Suppressor macrophage treated with lipopolysaccharide for 4 hours (primary cell): ENCODE measurements around the gene LEF1.
A peak's percentile ranks its signal among the peaks of the same experiment; 100 is the strongest.
"Not testable (repeated sequence)": the region's sequence is repeated elsewhere in the genome, so short reads cannot be mapped to it uniquely, and the experiment has no call there.

Experiments
- DNase-seq: peaks from one replicate; pipeline ENCODE4 v3.0.0-alpha.2; 2020

LEF1 gene

DNA sequence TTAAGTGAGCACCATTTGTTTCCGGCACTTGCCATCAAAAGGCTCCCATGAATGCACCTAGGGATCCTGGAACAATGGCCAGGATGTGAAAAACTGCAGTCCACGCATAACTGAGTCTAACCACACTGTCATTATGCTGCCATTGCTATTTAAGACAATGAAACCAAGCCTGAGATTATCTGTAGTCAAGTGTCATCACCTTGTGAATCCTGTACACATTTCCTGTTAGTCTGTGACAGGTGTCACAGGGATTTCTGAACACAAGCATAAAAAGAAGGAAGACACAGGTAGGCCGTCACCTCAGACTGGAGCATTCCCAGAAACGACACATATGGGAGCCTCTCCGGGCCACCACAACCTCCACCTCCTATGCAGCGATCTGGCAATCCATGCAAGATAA is 112.3 kb downstream of the LEF1 start:
- DNase-seq = no peak

DNA sequence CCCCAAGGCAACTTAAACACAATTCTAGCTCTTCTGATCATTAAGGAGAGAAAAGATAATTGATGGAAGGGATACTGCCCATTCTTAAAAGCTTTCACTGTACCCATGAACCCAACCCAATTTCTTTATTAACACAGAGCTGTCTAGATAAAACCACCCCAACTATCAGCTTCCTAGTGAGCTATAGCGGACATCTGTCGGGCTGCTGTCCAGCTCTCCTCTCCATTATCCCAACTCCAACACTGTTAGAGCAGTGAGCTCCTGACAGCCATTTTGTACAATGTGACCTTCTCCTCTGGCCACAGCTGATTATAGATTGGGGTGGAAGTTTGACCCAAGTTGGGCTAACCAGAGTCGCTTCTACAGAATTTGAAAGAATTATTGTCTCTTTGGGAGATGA is 112.9 kb downstream of the LEF1 start:
- DNase-seq = no peak

DNA sequence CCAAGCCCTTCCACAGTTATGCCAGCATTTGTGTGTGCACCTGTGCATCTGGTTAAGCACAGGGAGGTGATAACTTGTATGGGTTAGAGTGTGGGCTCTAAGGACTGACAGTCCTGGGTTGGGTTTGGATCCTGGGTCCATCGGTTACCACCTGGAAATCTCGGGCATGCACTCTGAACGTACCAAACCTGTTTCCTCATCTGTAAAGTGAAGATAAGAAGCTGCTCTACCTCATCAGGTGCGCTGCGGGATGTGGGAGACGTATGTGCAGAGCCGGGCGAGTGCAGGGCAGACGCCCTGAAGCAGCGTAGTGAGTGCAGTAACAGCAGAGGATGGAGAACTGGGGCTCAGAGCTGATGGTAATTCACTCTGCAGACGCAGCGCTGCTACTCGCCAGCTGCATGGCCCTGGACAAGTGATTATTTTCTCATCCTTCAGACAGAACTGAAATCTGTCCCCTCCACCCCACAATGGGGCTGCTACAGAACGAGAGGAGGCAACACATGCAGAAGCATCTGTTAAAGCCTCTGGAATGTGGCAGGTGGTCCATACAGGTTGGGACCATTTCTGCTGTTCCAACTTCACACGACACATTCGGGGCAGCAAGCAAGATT is 114.6 kb downstream of the LEF1 start:
- no peak for DNase-seq

DNA sequence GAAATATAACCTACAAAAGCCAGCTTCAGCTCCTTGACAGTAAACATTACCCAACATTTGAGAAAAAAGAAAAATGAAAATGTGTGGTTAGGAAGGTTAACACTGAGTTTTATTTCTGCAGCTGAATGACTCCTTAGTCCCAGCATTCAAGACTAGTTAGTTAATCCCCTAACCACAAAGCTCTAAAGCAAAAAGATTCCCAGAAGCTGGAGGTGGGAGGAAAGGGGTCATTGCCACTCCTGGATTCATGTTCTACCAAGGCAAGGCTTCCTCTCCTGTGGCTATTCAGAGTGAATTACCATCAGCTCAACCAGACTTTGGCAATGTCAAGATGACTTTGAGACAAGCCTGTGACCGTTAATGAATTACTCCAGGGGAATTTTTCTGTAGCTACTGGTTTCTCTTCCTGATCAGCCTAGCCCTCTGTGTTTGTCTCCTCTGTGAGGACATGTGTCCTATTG is 115.5 kb downstream of the LEF1 start:
- no peak for DNase-seq

DNA sequence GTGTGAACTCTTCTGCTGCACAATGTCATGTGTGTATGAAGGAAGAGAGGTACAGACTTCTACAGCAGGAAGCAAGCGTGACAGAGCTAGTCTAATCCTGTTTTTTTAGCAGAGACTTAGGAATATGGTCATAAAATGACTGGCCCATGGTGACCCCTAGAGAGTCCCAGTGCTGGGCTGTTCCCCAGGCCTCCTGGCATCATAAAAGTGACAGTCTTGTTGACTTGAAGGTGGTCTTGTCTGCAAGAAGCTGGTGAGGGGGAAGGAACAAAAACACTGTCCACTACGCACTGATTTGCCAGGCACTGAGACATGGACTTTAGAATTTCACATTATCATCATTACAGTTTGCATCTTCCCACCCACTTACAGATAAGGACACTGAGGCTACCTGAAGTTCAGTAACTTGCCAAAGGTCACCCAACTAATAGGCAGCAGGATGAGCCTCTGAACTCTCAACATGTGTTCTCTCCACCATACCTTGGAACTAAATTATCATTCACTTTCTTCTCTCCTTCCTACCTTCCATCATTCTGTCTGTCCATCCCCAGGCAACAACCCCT is 116.1 kb downstream of the LEF1 start:
- DNase-seq = no peak

DNA sequence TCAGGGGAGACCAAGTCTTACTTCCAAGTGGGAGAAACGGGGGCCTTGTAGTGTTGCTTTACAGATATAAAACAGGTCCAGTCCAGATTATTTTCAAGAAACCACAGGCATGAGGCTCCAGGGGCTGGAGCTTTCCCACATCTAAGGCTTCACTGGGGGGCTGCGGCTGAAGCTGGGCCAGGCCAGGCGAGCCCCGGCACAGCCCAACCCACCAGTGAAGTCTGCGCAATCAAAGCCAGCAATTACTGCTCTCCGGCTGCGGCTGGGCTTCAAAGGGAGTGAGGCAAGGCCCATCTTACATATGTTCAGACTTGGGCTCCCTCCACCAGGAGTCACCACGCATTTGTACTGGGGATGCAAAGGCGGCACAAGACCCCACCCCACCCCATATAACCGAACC is 117.4 kb downstream of the LEF1 start:
- no peak for DNase-seq

DNA sequence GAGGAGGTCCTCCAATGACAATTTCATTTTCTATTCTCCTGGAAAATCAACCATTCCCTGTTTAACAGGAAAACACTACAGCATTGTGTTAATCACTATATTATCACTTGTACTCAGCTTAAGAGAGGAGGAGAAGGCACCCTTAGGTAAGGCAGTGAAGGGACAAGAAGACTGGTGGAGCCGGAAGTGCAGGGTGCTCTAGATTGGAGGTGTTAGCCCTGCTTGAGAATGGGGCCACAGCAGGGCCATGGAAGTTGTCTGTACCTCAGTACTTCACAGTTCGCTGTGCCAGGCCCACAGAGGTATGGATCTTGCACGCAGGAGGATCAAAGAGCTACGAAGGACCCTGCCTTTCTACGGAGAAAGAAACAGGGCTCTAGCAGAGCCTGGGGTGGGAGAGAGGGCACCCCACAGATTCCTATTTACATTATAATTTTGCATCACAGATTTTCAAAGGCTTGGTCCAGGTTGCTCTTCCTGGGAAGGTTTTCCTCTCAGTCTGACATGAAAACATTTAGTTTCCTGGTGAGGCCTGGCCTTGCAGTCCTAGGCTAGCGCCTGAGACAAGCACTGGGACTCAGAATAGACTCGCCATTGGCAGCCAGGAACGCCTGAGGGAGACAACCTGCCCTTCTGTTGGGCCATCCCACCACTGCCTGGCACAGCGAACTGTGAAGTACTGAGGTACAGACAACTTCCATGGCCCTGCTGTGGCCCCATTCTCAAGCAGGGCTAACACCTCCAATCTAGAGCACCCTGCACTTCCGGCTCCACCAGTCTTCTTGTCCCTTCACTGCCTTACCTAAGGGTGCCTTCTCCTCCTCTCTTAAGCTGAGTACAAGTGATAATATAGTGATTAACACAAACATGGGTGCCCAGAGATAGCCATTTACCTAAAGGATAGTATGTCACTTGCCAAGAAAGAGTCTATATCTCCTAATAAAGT is 118.3 kb downstream of the LEF1 start:
- not testable (repeated sequence) for DNase-seq

DNA sequence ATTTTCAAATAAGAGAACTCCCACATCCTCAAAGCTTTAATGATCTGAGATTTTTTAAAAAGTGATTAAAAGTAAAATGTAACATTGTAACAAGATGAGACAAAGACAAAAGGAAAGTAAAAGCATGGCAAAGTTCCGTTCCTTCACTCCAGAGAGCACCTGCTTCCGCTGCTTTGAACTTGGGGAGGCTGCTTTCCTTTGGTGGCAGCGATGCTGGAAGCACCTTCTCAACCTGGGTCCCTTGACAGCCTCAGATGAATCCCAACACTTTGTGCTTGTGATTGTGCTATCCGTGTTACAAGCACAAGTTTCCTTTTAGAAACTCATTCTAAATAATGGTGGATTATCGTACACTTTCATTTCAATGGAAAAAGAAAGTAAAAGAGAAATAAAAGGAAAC is 119.3 kb downstream of the LEF1 start:
- DNase-seq = no peak

DNA sequence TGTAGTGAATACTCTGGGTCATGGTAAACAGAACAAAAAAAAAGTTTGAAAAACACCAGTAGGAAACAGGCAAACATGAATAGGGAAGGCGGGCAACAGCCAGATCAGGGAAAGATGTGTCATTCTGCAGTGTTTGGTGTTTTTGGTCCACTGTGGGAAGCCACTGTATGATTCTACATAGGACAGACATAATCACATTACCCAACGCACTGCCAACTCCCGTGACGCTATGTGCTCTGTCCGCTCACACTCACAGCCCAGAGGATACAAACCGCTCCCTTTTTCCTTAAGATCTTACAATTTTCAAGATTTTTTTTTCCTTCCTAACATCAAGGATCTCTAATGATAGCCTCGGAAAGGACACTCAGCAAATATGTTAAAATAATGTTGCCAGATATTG is 119.7 kb downstream of the LEF1 start:
- no peak for DNase-seq

DNA sequence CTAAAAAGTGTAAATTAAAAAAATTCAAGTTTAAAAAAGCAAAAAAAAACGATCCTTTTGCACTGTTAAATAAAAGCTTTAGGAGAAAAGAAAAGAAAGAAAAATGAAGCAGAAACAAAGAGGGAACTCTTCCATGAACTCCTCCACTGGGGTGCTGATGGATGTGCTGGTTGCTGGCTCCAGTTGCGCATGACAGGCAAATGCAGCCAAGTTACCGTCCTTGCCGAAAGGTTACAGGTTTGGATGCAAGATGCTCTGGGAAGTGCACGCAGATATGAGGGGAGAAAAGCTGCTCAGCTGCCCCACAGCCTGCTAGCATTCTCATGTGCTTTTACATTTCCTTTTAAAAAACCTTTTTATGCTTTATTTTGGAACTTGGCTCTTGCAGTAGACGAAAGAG is 120.6 kb downstream of the LEF1 start:
- DNase-seq = no peak

DNA sequence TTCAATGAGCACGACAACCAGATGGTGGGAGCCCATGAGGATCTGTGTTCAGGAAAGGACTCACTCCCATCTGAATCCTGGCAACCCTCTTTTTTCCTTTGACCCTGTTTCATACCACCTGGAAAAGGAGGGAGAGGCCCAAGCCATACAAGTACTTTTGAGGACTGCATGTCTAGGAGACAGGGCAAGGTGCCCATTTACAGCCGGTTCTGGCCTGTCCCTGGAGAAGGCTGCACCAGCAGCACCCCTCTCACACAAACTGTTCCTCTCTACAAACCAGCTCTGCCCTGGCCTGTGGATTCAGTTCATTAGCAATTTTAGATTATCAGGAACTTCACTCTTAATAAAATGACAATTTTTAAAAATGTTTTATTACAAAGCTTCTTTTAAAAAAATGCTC is 121.5 kb downstream of the LEF1 start:
- DNase-seq = no peak

DNA sequence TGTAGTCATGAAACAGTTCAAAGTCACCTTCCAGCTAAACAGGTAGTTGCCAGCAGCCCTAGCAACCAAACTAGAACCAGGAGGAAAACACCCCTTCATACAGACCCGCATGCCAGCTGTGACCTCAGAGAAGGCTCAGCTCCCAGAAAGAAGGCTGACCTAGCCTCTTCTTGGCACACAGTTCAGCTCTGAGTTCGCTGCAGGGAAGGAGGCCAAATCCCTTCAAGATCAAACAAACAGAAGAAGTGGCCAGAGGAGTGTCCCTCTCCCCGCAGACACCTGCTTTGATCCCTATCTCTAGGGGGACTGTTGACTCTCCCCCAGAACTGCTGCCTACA is 123.1 kb downstream of the LEF1 start:
- DNase-seq = no peak

DNA sequence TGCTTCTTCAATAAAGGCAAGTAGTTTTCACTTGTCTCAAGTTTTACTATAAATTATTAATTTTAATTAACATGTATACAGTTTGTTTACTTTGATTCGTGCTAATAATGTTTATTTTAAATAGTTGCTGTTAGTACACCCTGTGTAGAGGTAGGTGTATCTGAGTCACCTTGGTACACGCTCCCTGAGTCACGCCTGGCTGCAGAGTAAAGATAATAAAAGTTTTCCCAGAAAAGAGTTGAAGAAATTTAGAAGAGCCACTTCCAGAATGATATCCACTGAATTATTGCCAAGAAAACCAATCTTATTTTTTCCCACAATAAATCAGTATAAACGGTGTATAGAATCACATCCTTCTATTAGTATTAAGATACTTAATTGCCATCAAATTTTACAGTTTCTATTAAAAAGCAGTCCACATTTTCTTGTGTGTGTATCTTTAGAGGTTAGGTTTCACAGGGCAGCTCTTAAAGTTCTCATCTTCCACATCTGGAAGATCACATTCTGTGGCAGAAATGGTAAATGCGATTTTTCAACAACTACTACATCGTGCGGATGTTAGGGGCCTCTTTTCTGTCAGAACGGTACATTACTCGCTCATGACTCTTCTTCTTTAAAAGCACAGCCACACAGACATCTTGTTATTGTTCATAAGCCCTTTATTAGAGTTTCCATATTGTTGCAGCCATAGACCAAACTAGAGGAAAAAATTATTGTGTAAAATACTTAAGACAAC is 123.6 kb downstream of the LEF1 start:
- DNase-seq = no peak

DNA sequence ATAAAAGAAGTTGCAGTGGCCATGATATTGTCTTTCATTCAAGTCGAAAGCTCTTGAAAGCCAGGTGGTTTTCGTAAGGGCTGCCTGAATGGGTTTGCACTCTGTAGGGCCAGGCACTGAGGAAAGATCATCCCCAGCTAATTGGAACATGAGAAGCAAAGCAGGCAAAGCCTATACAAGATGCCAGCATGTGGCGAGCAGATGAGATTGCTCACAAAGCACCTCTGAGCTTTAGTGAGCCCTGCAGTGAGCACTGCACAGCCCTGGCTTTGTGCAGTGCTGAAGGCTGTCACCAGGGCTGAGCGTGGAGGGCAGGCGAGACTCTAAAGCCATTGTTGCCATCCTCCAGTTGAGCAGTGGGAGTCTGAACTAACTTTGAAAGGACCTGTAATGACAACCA is 125.2 kb downstream of the LEF1 start:
- no peak for DNase-seq

DNA sequence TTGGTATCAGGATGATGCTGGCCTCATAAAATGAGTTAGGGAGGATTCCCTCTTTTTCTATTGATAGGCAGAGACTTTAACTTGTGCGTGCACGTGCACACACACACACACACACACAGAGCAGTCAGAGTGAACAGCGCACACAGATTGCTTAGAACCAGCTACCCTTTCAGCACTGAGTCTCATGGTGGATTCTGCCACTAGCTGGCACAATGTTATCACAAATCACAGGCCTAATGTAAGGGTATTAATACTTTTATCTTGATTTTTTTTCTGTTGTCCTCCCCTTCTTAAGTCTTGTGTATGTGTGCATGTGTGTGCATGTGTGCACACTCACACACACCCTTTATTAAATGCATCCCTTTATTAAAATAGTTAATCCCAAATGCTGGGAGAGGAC is 125.8 kb downstream of the LEF1 start:
- DNase-seq = no peak

DNA sequence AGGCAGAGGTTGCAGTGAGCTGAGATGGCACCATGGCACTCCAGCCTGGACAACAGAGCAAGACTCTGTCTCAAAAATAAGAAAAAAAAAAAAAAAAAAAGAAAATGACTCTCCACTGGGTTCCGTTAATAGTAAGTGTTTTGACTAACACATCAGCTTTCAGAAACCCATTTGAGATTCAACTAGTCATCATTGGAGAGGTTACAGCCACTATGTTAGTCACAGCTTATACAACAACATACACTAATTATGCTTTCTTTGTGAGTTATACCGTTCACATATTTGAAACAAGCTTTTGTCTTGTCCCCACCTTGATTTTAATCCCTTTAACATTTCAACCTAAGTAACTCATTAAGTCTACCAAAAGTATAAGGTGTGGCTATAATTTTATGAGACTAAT is 130.8 kb downstream of the LEF1 start:
- DNase-seq = no peak

DNA sequence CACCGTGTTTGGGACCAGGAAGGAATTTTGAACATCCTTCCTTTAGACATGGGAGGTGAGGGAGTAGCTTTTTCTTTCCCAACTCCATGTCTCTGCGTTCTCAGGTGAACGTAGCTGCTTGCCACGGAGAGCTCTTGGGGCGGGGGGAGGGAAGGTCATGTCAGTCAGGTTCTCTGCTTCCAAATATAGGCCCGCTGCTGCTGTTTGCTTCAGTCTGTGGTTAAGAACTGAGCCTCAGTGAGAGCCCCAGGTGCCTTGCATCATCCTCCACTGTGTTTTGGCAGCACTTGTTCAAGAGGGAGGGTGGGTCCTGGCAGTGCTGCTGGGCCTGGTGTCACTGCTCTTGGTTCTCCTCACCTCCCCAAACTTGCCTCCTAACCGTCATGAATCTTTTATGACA is 132.5 kb downstream of the LEF1 start:
- no peak for DNase-seq

DNA sequence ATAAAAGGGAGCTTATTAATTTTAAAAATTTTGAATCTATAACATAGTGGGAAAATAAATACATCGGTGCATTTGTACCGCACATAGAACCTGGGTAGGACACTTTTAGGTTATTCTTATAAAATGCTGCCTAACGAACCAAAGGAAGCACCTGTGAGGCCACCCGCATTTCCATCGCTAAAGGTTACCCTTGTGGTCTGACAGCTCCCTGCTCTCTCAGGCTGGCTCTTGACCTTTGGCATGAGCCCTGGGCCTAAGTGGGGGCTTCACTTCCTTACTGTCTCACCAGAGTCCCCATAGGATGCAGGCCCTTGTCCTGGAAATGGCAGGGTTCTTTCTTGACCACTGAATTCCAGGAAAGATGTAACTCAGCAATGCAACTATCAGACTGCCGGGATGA is 133.0 kb downstream of the LEF1 start:
- no peak for DNase-seq

DNA sequence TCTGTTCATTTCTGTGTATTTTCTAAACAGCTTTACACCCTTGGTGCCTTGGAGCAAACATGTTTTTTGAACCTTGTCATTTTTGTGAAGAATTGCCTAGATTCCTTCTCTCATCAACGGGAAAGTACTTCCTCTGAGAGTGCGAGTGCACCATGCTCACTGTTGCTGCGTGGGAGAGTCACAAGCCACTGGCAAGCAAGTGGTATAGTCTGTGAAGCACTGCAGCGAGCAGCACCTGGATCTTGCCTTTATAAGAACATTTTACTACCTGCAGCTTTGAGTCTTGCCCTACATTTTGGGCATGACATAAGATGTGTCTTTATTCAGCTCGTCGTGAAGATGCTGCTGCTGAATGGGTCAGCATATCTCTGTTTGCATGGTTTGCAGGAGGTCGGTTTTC is 134.2 kb downstream of the LEF1 start:
- no peak for DNase-seq

DNA sequence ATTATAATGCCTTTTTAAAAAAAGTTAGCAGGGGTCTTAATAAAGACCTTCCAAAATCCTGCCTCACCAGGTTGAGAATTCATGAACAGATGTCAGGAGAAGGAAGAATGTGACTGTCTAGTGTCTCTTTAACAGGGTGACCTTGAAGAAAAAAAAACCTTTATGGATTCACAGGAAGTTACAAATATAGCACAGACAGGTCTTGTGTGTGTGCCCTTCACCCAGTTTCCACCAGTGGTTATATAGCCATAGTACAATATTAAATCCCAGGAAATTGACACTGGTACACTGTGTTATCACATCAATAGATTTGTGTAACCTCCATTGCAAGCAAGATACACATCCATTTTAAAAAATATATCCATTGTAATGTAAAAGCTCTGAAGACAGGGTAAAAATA is 135.4 kb downstream of the LEF1 start:
- DNase-seq = no peak

DNA sequence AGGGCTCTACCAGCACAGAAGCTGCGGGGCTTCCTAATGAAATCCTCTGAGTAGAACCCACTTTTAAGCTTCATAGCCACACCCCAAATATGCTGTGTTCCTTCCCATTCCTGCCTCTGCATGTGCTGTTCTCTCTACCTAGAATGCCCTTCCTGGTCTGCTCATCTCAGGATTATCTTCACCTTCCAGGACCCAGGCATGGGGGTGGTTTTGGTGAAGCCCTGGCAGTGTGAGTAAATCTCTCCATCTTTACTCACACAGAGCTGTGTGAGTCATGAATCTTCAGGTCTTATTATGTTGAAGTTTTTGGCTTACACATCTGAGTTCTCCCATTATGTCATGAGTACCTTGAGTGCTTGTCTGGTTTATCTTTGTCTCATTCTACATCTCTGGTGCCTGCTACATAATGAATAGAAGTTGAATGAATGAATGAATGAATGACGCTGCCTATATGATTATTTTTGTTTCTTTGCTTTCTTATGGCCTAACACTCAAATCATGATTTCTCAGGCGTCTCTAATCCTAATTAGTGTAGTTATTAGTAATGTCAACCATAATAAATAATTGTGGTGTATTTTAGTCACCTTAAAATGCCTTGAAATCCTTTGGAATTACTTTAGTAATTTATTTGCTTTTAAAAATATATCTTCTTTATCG is 137.2 kb downstream of the LEF1 start:
- DNase-seq = no peak

DNA sequence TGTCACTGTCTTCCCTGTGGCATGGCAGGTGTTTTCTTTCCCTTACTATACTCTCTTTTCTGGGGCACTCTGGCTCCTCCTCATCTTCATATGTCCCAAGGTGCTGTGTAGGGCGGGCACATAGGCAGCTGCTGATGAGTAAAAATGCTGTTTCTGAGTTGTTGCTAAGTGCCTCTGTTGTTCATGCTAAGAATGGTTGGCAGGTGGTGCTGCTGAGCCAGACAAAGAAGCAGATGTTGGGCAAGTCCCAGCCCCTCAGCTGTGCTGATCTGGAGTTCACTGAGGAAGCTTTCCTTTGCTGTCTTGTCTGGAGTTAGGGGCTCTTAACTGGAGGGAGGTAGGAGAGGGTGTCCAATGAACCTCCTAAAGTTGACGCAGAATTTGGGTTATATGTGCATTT is 138.4 kb downstream of the LEF1 start:
- DNase-seq = peak; percentile 35

DNA sequence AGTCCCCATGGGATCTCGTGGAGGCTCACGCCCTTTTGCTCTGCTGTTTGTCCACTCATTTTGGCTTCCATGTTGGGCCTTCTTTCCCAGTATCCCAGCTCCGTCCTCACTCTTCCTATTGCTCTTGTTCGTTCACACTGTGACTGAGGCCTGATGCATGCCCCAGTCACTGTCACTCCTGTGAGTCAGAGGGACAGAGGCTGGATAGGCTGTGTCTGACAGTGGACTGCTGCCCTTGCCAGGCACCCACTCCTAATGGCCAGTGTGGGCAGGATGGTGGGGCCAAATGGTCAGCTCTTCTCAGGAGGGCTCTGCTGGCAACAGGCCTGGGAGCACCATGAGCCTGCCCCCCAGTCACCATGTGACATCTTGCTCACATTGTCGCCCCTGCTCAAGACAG is 139.0 kb downstream of the LEF1 start:
- no peak for DNase-seq
